ENCODE data around the gene AP4S1. TPM values are rescaled to one million over a fixed set of nuclear protein-coding genes. Genes with fewer than 3 reads are reported as not detected.

AP4S1 gene
- total and polyA plus RNA-seq, 2 of the 8 experiments (the other 6 are each of a cell fraction or from before 2014, with no cell fraction given), result 2.8 to 9.9 TPM

GRCh38 chr14:31025367-31026076, at the start of gene AP4S1 (continued):
- TF ChIP-seq EP300 (IDR thresholded peaks at IDR 0.05; ENCODE audit: borderline replicate concordance in 1 of 2, low read depth in 2 of 2, low read length in 2 of 2) (no peak), EGR1 (IDR thresholded peaks at IDR 0.05; ENCODE audit: borderline replicate concordance, low read depth, low read length) (no peak), TAF7 (optimal IDR thresholded peaks at IDR 0.05; ENCODE audit: borderline replicate concordance, low read depth, low read length) (peak; percentile 43), FOSL1 (IDR thresholded peaks at IDR 0.05; ENCODE audit: insufficient read depth, low read depth, low read length) (no peak), KDM4A (IDR thresholded peaks at IDR 0.05; ENCODE audit: low read depth, low read length, severe bottlenecking) (peak; percentile 58), PHF8 (conservative IDR thresholded peaks at IDR 0.05; ENCODE audit: low read depth, low read length) (peak; percentile 70), JUND (IDR thresholded peaks at IDR 0.05; ENCODE audit: low read length) (no peak), RBBP5 (IDR thresholded peaks at IDR 0.05; ENCODE audit: borderline replicate concordance, low read depth, low read length) (peak; percentile 62; the same call in 1 of the 2 replicates), HDAC2 (IDR thresholded peaks at IDR 0.05; ENCODE audit: borderline replicate concordance in 1 of 2, low read depth in 2 of 2, low read length in 2 of 2) (0 out of 4 replicates have a peak, but pooled peaks of 1 of the 2 experiments have one; percentile 13), CTBP2 (IDR thresholded peaks at IDR 0.05; ENCODE audit: borderline replicate concordance, insufficient read depth, insufficient read length, low read length) (no peak), TAF1 (IDR thresholded peaks at IDR 0.05; ENCODE audit: low read depth, low read length) (peak; percentile 91), EZH2 (IDR thresholded peaks at IDR 0.05; ENCODE audit: low read depth, low read length, severe bottlenecking) (no peak), HDAC6 (IDR thresholded peaks at IDR 0.05; ENCODE audit: low read depth, low read length) (no peak), MAFK (IDR thresholded peaks at IDR 0.05; ENCODE audit: low read depth, low read length) (no peak), ASH2L (IDR thresholded peaks at IDR 0.05; ENCODE audit: low read length) (peak; percentile 96), CTCF (IDR thresholded peaks at IDR 0.05; ENCODE audit: control extremely low read depth in 1 of 3, insufficient read depth in 1 of 3, low read depth in 1 of 3, low read length in 3 of 3) (no peak), KDM5A (IDR thresholded peaks at IDR 0.05; ENCODE audit: low read length) (0 out of 2 replicates have a peak, but pooled peaks have one; percentile 47)
